GM23338 (cell line): ENCODE data around the gene DYSF. TPM values are rescaled to one million over a fixed set of nuclear protein-coding genes. Genes with fewer than 3 reads are reported as not detected.

ENCODE experiments used
- ATAC-seq: fragments of 200-7000 bp; cut with Tn5 transposase; 3 replicates; pipeline ENCODE4 v1.9.1; 2020
- DNase-seq: peaks from one replicate; pipeline ENCODE4 v3.0.0-alpha.2; 2015; ENCODE audit warnings: low spot score
- H2AFZ ChIP-seq: fragments of 200-600 bp; sonication (generic); 2 replicates; pipeline ENCODE4 v1.8.0; 2016; ENCODE audit warnings: antibody characterized with exemption, mild to moderate bottlenecking, moderate library complexity
- H3F3A ChIP-seq: fragments of 200-600 bp; sonication (generic); replicated peaks from 2 replicates; pipeline ENCODE4 v1.8.0; 2017; ENCODE audit warnings: antibody characterized with exemption, mixed run types, low read depth
- H3K27ac ChIP-seq: fragments of 200-600 bp; sonication (generic); 2 replicates; pipeline ENCODE4 v1.6.1; 2016; ENCODE audit warnings: low read depth
- H3K27me3 ChIP-seq: fragments of 200-600 bp; sonication (generic); 2 replicates; pipeline ENCODE4 v1.8.0; 2016; ENCODE audit warnings: mild to moderate bottlenecking, mixed run types, moderate library complexity; ENCODE audit not compliant: insufficient read depth
- H3K36me3 ChIP-seq: fragments of 200-600 bp; sonication (generic); 2 replicates; pipeline ENCODE4 v1.8.0; 2016; ENCODE audit warnings: mild to moderate bottlenecking; ENCODE audit not compliant: insufficient read depth
- H3K4me1 ChIP-seq: fragments of 200-600 bp; sonication (generic); 2 replicates; pipeline ENCODE4 v1.8.0; 2016; ENCODE audit warnings: mild to moderate bottlenecking, moderate library complexity; ENCODE audit not compliant: insufficient read depth
- H3K4me2 ChIP-seq: fragments of 200-600 bp; sonication (generic); 2 replicates; pipeline ENCODE4 v1.7.1; 2017; ENCODE audit warnings: mixed run types
- H3K4me3 ChIP-seq: fragments of 200-600 bp; sonication (generic); 2 replicates; pipeline ENCODE4 v1.6.1; 2016; ENCODE audit warnings: mixed run types
- H3K79me2 ChIP-seq: fragments of 200-600 bp; sonication (generic); replicated peaks from 2 replicates; pipeline ENCODE4 v1.8.0; 2017; ENCODE audit warnings: mild to moderate bottlenecking; ENCODE audit not compliant: insufficient read depth
- H3K9me2 ChIP-seq: fragments of 200-600 bp; sonication (generic); 2 replicates; pipeline ENCODE4 v1.8.0; 2017; ENCODE audit not compliant: insufficient read depth
- H4K20me1 ChIP-seq: fragments of 200-600 bp; sonication (generic); replicated peaks from 2 replicates; pipeline ENCODE4 v1.8.0; 2017; ENCODE audit warnings: mild to moderate bottlenecking; ENCODE audit not compliant: insufficient read depth
- H3K27ac Mint-ChIP-seq: 2 replicates; pipeline ENCODE4 v1.8.0; 2020; ENCODE audit warnings: inconsistent platforms, mild to moderate bottlenecking, moderate library complexity, mixed read lengths
- H3K27me3 Mint-ChIP-seq: 3 replicates; pipeline ENCODE4 v1.8.0; 2022; ENCODE audit warnings: low read depth, mild to moderate bottlenecking, moderate library complexity, mixed read lengths, inconsistent platforms; ENCODE audit not compliant: insufficient read depth, poor library complexity
- H3K36me3 Mint-ChIP-seq: 3 replicates; pipeline ENCODE4 v1.8.0; 2021; ENCODE audit warnings: low read depth, mild to moderate bottlenecking, inconsistent platforms, moderate library complexity, mixed read lengths
- H3K4me1 Mint-ChIP-seq: 3 replicates; pipeline ENCODE4 v1.8.0; 2020; ENCODE audit warnings: mild to moderate bottlenecking, inconsistent platforms, mixed read lengths
- H3K4me3 Mint-ChIP-seq: 3 replicates; pipeline ENCODE4 v1.8.0; 2021; ENCODE audit warnings: moderate library complexity, mild to moderate bottlenecking, inconsistent platforms, mixed read lengths
- H3K9me3 Mint-ChIP-seq: 3 replicates; pipeline ENCODE4 v1.8.0; 2020; ENCODE audit warnings: moderate library complexity, mild to moderate bottlenecking, inconsistent platforms, mixed read lengths
- CTCF ChIP-seq, 2 experiments: fragments of 200-600 bp in 1 of 2; sonication (generic) in 1 of 2; conservative IDR thresholded peaks; 2 replicates each; pipeline versions ENCODE4 v1.5.1 to v1.6.1; 2016 to 2017; ENCODE audit warnings: antibody characterized with exemption in 2 of 2, low read depth in 2 of 2, mild to moderate bottlenecking in 2 of 2, moderate library complexity in 1 of 2
- ETS1 ChIP-seq: IDR thresholded peaks from 2 replicates; pipeline ENCODE4 v1.6.1; 2016; ENCODE audit warnings: antibody characterized with exemption
- EZH2 ChIP-seq: fragments of 200-600 bp; sonication (generic); IDR thresholded peaks from one replicate; pipeline ENCODE4 v1.8.0; 2017; ENCODE audit warnings: antibody characterized with exemption, mild to moderate bottlenecking, low read depth; ENCODE audit not compliant: unreplicated experiment
- EZH2phosphoT487 ChIP-seq: fragments of 200-600 bp; sonication (generic); IDR thresholded peaks from one replicate; pipeline ENCODE4 v1.8.1; 2018; ENCODE audit warnings: antibody characterized with exemption; ENCODE audit not compliant: unreplicated experiment
- NANOG ChIP-seq: IDR thresholded peaks from 2 replicates; pipeline ENCODE4 v1.6.1; 2016; ENCODE audit warnings: antibody characterized with exemption, borderline replicate concordance
- POLR2AphosphoS5 ChIP-seq: IDR thresholded peaks from 2 replicates; pipeline ENCODE4 v1.6.1; 2016; ENCODE audit warnings: antibody characterized with exemption, low read depth
- REST ChIP-seq: IDR thresholded peaks from one replicate; pipeline ENCODE4 v1.6.1; 2018; ENCODE audit warnings: antibody characterized with exemption; ENCODE audit not compliant: unreplicated experiment
- STAT1 ChIP-seq: IDR thresholded peaks from one replicate; pipeline ENCODE4 v1.6.1; 2016; ENCODE audit warnings: antibody characterized with exemption; ENCODE audit not compliant: unreplicated experiment
- ZNF114 ChIP-seq: fragments of 250-450 bp; sonication (Bioruptor Pico); IDR thresholded peaks from 2 replicates; pipeline ENCODE4 v1.5.0; 2020; ENCODE audit warnings: mild to moderate bottlenecking, moderate library complexity
- ZNF331 ChIP-seq: fragments of 250-450 bp; sonication (Bioruptor Pico); IDR thresholded peaks from 2 replicates; pipeline ENCODE4 v1.5.0; 2020; ENCODE audit warnings: low read depth, mild to moderate bottlenecking, moderate library complexity
- ZNF462 ChIP-seq: fragments of 250-450 bp; sonication (Bioruptor Pico); IDR thresholded peaks from 2 replicates; pipeline ENCODE4 v1.5.0; 2020; ENCODE audit warnings: mild to moderate bottlenecking, moderate library complexity
- polyA plus RNA-seq: library from polyadenylated mRNA; unstranded; fragments of >200 nt; fragmentation: Nextera tagmentation; extraction: Ambion mirVana; gene quantifications from 2 replicates; pipeline ENCODE4 v1.2.1, GENCODE V29; 2016
- total RNA-seq: library from RNA; depleted of rRNA; stranded (reverse); fragments of >200 nt; shearing (Covaris generic); gene quantifications from 2 replicates; pipeline ENCODE4 v1.2.3, GENCODE V29; 2014

The DYSF gene
- total and polyA plus RNA-seq, 2 experiments from 2014 or later = 7.3 to 21.3 TPM

- Histone ChIP-seq H3K36me3 (no peaks in the 10 kb centered on the region), H3F3A (no peaks in the 10 kb centered on the region), H3K79me2 (no peaks in the 10 kb centered on the region), H3K27me3 (no peaks in the 10 kb centered on the region), H3K9me2 (no peaks in the 10 kb centered on the region), H3K27ac (no peak overlapping the region), H3K4me1 (no peaks in the 10 kb centered on the region), H4K20me1 (no peaks in the 10 kb centered on the region), H3K4me2 (no peak overlapping the region), H3K4me3 (no peak overlapping the region), H2AFZ (no peak overlapping the region)
- Mint-ChIP-seq H3K4me3 (no peak overlapping the region), H3K4me1 (no peaks in the 10 kb centered on the region), H3K9me3 (no peaks in the 10 kb centered on the region; the same call in 2 of the 3 replicates), H3K27ac (no peak overlapping the region), H3K27me3 (peaks cover 11% of the 10 kb centered on the region), H3K36me3 (peaks cover 10% of the 10 kb centered on the region; the same call in 2 of the 3 replicates)
- ATAC-seq (no peak), DNase-seq (no peak)
- TF ChIP-seq EZH2 (no peak), STAT1 (no peak), NANOG (no peak), CTCF (conservative IDR thresholded peaks at IDR 0.05; ENCODE audit: low read depth in 2 of 2) (no peak), POLR2AphosphoS5 (no peak), ZNF114 (no peak), ETS1 (no peak), EZH2phosphoT487 (no peak), ZNF462 (CRISPR knock-in tag) (no peak), REST (no peak), ZNF331 (CRISPR knock-in tag) (no peak)
These were observed 229.7 kb downstream of the DYSF start for GRCh38 chr2:71683070-71683469.
